Measurements from ENCODE around the gene SATB2. TPM values are rescaled to one million over a fixed set of nuclear protein-coding genes. Genes with fewer than 3 reads are reported as not detected.

Gene SATB2
- total RNA-seq, 1 donor from 2014 or later, result 1.6 TPM

DNA sequence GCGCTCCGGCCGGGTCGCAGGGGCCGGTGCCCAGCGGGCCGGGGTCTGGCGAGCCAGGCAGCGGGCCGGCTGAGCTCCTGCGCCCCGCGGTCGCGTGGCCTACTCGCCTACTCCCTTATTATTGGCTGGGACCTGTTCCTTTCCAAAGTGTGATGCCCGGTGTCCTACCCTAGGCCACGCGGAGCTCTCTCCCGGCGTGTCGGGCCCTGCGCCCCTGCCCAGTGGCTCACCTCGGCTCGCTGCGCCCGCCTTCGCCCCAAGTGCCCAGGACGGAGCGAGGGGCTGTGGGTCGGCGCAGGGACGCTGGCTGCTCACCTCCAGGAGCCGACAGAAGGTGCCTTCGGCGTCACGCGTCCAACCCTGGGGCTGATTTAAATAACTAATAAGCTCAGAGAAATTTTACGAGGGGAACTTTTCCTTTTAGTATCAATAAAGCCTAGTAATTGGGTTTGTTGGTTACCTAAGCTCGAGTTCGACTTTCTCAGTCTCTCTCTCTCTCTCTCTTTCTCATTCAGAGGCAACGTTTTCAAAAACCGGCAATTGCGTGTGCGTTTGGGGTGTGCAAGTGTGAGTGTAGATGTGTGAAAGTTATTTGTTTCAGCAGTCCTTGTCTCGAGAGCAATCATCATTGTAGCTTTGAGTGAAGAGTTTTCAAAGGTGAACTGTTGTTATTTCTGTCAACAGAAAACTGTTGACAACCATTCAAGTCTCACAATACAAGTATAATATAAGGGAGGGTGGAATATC, 7.0 kb upstream of the SATB2 start:
- H3K36me3 ChIP-seq (ENCODE audit: control insufficient read depth, insufficient read depth, low read length), result no peaks in the 10 kb centered on the region
- no peak overlapping the region for H3K4me3 ChIP-seq (ENCODE audit: low read depth, low read length)
- H3K27me3 ChIP-seq (ENCODE audit: control insufficient read depth, insufficient read depth, low read length), result peaks cover 77% of the 10 kb centered on the region
- TF ChIP-seq, protein P1, sequence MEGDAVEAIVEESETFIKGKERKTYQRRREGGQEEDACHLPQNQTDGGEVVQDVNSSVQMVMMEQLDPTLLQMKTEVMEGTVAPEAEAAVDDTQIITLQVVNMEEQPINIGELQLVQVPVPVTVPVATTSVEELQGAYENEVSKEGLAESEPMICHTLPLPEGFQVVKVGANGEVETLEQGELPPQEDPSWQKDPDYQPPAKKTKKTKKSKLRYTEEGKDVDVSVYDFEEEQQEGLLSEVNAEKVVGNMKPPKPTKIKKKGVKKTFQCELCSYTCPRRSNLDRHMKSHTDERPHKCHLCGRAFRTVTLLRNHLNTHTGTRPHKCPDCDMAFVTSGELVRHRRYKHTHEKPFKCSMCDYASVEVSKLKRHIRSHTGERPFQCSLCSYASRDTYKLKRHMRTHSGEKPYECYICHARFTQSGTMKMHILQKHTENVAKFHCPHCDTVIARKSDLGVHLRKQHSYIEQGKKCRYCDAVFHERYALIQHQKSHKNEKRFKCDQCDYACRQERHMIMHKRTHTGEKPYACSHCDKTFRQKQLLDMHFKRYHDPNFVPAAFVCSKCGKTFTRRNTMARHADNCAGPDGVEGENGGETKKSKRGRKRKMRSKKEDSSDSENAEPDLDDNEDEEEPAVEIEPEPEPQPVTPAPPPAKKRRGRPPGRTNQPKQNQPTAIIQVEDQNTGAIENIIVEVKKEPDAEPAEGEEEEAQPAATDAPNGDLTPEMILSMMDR (IDR thresholded peaks at IDR 0.05; ENCODE audit: insufficient read depth, low read length, severe bottlenecking), result no peak
- no peak for DNase-seq (ENCODE audit: low read depth)
- FAIRE-seq, result no peak

- Histone ChIP-seq H3K4me3 (ENCODE audit: low read depth, low read length) (no peak overlapping the region), H3K27me3 (ENCODE audit: control insufficient read depth, insufficient read depth, low read length) (peaks cover 72% of the 10 kb centered on the region), H3K36me3 (ENCODE audit: control insufficient read depth, insufficient read depth, low read length) (no peaks in the 10 kb centered on the region)
- no peak for DNase-seq (ENCODE audit: low read depth)
- TF ChIP-seq, protein P1 (IDR thresholded peaks at IDR 0.05; ENCODE audit: insufficient read depth, low read length, severe bottlenecking), result no peak
- no peak for FAIRE-seq
These were observed 6.2 kb upstream of the SATB2 start for GRCh38 chr2:199463708-199464605.

DNA sequence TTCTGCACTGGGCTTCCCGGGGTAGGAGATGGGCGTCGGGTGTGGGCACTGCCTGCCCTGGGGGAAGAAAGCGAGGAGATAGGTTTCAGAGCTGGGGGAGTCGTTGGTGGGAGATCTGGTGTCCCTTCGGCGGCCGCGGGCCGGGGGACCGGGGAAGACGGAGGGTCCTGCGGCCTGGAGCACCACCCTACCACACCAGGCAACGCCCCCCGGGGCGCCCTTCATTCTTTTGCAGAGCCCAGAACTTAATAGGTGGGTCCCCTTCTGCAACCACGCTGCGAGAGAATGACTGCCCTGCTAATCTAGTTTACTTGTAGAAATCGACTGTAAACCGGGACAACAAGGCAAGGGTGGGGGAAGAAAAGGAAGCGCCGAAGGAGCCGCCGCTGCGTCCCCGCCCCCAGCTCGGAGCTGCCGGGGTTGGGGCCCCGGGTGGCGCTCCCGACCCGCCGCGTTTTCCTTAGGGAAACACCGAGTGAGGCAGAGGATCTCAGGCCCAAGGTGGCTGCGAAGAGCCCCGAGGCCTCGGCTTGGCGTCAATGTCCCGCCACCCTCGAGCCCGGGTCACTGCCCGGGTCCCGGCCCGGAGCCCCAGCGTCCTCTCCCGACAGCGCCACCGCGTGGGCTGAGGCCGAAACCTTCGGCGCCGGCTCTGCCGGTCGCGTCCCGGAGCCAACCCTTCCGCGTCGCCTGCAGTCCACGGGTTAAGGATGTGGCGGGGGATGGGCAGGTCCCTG, 5.4 kb upstream of the SATB2 start:
- TF ChIP-seq, protein P1 (IDR thresholded peaks at IDR 0.05; ENCODE audit: insufficient read depth, low read length, severe bottlenecking), result peak; percentile 92
- peak overlapping the region; percentile 26 for H3K4me3 ChIP-seq (ENCODE audit: low read depth, low read length)
- H3K27me3 ChIP-seq (ENCODE audit: control insufficient read depth, insufficient read depth, low read length), result peaks cover 64% of the 10 kb centered on the region
- no peaks in the 10 kb centered on the region for H3K36me3 ChIP-seq (ENCODE audit: control insufficient read depth, insufficient read depth, low read length)
- FAIRE-seq (no peak), DNase-seq (ENCODE audit: low read depth) (no peak)

GRCh38 chr2:199462347-199462955, 4.7 kb upstream of the SATB2 start:
- no peak for FAIRE-seq
- Histone ChIP-seq H3K4me3 (ENCODE audit: low read depth, low read length) (no peak overlapping the region), H3K27me3 (ENCODE audit: control insufficient read depth, insufficient read depth, low read length) (peaks cover 60% of the 10 kb centered on the region), H3K36me3 (ENCODE audit: control insufficient read depth, insufficient read depth, low read length) (no peaks in the 10 kb centered on the region)
- TF ChIP-seq, protein P1 (IDR thresholded peaks at IDR 0.05; ENCODE audit: insufficient read depth, low read length, severe bottlenecking), result no peak
- no peak for DNase-seq (ENCODE audit: low read depth)

DNA sequence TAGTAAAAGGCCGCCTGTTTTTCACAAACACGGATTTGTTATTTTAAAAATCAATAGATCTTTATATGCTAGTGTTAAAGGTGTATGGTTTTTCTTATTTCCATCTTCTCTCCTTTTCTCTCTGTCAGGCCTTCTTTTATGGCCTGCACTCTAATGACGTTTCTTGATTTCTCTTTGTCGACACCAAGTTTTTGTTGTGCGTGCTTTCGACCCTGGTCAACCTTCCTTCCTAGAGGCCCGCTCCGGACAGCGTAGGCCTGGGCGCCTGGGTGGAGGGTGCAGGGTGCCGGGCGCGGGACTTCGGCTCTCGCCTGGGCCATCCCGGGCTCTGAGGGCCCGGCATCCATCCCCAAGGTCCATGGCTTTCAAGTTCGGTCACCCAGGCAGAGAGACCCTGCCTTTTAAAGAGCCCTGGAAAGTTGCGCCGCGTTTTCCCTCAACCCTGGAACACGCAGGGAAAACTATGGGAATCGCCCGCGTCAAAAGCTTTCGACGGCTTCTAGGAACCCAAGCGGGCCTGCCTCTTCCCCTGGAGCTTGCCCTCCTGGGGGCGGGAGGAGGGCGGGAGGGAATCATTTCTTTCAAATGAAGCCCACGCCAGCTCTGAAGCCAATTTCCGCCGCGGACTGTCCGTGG, 4.1 kb upstream of the SATB2 start:
- TF ChIP-seq, protein P1 (IDR thresholded peaks at IDR 0.05; ENCODE audit: insufficient read depth, low read length, severe bottlenecking), result no peak
- no peak for DNase-seq (ENCODE audit: low read depth)
- no peak for FAIRE-seq
- Histone ChIP-seq H3K27me3 (ENCODE audit: control insufficient read depth, insufficient read depth, low read length) (peaks cover 59% of the 10 kb centered on the region), H3K36me3 (ENCODE audit: control insufficient read depth, insufficient read depth, low read length) (no peaks in the 10 kb centered on the region), H3K4me3 (ENCODE audit: low read depth, low read length) (no peak overlapping the region)
